Nephron (organoid): ENCODE results near the gene DLGAP1.

Source experiments
- H3K27ac Mint-ChIP-seq, 3 experiments: 2 replicates each; pipeline ENCODE4 v1.8.0; 2020; ENCODE audit warnings: mixed read lengths in 3 of 3, mild to moderate bottlenecking in 2 of 3, moderate library complexity in 1 of 3
- H3K27me3 Mint-ChIP-seq: 2 replicates; pipeline ENCODE4 v1.8.0; 2021; ENCODE audit warnings: low read depth, mild to moderate bottlenecking, moderate library complexity, mixed read lengths
- H3K36me3 Mint-ChIP-seq: 2 replicates; pipeline ENCODE4 v1.8.0; 2020; ENCODE audit warnings: low read depth, mixed read lengths
- H3K4me1 Mint-ChIP-seq: 2 replicates; pipeline ENCODE4 v1.8.0; 2020; ENCODE audit warnings: mixed read lengths
- H3K4me3 Mint-ChIP-seq, 3 experiments: 2 replicates each; pipeline ENCODE4 v1.8.0; 2020; ENCODE audit warnings: mild to moderate bottlenecking in 3 of 3, mixed read lengths in 3 of 3, moderate library complexity in 2 of 3
- H3K9me3 Mint-ChIP-seq: 2 replicates; pipeline ENCODE4 v1.8.0; 2020; ENCODE audit warnings: mixed read lengths
- TF ChIP-seq, protein P1 (sequence below), 3 experiments: fragments of 200-600 bp; sonication (generic); IDR thresholded peaks; one replicate each; pipeline ENCODE4 v1.5.0; 2021; ENCODE audit warnings: antibody characterized with exemption in 3 of 3; ENCODE audit not compliant: unreplicated experiment in 3 of 3

Gene DLGAP1

DNA sequence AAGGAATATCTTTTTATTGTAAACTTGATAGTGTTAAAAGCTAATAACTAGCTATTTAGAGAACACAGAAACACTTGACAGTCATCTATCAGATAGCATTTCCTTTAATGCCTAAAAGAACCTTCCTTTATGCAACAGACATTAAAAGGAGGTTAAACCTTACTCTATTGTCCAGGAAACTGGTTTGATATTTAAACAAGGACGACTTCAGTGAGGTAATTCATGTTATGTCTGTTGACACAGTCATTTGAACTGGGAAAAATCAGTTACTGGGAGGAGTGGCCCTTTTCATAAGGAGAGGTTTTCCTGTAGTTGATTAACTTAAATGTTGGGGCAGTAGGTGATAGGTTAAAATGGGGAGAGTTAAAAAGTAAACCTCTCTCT is 998.4 kb downstream of the DLGAP1 start:
- H3K4me3 Mint-ChIP-seq = peak overlapping the region; percentile 96 to 99 (median 99)
- peaks cover 60% of the 10 kb centered on the region for H3K36me3 Mint-ChIP-seq
- H3K4me1 Mint-ChIP-seq = peaks cover 60% of the 10 kb centered on the region
- H3K9me3 Mint-ChIP-seq = peaks cover 15% of the 10 kb centered on the region
- TF ChIP-seq, protein P1, sequence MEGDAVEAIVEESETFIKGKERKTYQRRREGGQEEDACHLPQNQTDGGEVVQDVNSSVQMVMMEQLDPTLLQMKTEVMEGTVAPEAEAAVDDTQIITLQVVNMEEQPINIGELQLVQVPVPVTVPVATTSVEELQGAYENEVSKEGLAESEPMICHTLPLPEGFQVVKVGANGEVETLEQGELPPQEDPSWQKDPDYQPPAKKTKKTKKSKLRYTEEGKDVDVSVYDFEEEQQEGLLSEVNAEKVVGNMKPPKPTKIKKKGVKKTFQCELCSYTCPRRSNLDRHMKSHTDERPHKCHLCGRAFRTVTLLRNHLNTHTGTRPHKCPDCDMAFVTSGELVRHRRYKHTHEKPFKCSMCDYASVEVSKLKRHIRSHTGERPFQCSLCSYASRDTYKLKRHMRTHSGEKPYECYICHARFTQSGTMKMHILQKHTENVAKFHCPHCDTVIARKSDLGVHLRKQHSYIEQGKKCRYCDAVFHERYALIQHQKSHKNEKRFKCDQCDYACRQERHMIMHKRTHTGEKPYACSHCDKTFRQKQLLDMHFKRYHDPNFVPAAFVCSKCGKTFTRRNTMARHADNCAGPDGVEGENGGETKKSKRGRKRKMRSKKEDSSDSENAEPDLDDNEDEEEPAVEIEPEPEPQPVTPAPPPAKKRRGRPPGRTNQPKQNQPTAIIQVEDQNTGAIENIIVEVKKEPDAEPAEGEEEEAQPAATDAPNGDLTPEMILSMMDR (IDR thresholded peaks at IDR 0.05; ENCODE audit: unreplicated experiment in 3 of 3) = no peak
- H3K27ac Mint-ChIP-seq = peak overlapping the region; percentile 99
- H3K27me3 Mint-ChIP-seq = no peaks in the 10 kb centered on the region

DNA sequence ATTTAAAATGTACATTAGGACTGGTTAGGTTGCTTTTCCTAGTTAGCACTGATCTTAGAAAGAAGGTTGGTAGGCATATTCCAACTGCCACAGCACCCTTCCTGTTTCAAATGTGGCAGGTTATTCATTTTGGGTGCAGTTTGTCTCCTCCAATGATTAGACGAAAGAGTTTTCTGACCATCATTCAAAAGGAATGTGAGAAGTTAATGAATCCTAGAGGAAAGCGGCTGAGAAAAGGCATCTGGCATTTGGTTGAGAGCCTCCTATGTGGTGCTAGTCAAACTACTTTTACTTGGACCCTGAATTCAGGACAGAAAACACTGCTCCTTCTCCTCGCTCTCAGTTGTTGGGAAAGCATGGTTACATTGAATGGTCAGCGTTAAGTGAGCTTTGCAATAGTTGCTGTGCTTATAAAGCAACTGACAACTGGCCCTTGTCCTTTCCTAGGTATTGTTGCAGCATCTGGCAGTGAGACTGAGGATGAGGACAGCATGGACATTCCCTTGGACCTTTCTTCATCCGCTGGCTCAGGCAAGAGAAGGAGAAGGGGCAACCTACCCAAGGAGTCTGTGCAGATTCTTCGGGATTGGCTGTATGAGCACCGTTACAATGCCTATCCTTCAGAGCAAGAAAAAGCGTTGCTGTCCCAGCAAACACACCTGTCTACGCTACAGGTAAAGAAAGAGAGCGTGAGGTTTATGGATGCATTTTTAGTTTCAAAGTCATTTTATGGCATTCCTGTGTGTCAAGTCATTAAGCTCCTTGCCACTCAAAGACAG is 999.0 kb downstream of the DLGAP1 start:
- Mint-ChIP-seq H3K4me3 (peak overlapping the region; percentile 96 to 99 (median 99)), H3K27ac (peak overlapping the region; percentile 99), H3K4me1 (peaks cover 60% of the 10 kb centered on the region), H3K27me3 (no peaks in the 10 kb centered on the region), H3K36me3 (peaks cover 54% of the 10 kb centered on the region), H3K9me3 (peaks cover 15% of the 10 kb centered on the region)
- TF ChIP-seq, protein P1 (IDR thresholded peaks at IDR 0.05; ENCODE audit: unreplicated experiment in 3 of 3) = no peak

DNA sequence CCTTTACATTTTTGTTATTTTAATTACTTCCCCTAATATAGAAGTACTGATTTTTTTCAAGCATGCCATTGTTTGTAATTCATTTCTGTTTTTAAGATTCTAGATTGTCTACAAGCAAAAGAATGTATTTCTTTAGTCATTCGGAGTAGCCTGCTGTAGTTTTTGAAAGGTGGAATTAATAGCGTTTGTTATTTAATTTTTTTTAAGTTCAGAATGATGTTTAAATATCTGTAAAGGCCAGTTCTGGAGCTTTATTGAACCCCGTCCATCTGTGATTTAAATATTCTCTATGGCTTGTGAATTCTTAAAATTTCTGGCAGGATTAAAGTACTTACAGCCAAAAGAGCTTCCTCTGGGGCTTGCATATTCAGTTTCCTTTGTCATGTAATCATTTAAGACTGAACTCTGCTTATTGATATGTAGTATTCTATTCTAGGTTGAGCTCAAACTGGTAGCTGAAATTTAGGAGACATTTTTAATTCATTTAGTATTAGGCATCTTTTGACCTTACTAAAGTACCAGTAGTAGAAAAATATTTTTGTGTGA is 999.9 kb downstream of the DLGAP1 start:
- H3K4me1 Mint-ChIP-seq = peaks cover 56% of the 10 kb centered on the region
- H3K4me3 Mint-ChIP-seq = peak overlapping the region; percentile 96 to 99 (median 99)
- H3K27me3 Mint-ChIP-seq = no peaks in the 10 kb centered on the region
- TF ChIP-seq, protein P1 (IDR thresholded peaks at IDR 0.05; ENCODE audit: unreplicated experiment in 3 of 3) = no peak
- peaks cover 10% of the 10 kb centered on the region for H3K9me3 Mint-ChIP-seq
- H3K36me3 Mint-ChIP-seq = peaks cover 45% of the 10 kb centered on the region
- peak overlapping the region; percentile 99 for H3K27ac Mint-ChIP-seq

DNA sequence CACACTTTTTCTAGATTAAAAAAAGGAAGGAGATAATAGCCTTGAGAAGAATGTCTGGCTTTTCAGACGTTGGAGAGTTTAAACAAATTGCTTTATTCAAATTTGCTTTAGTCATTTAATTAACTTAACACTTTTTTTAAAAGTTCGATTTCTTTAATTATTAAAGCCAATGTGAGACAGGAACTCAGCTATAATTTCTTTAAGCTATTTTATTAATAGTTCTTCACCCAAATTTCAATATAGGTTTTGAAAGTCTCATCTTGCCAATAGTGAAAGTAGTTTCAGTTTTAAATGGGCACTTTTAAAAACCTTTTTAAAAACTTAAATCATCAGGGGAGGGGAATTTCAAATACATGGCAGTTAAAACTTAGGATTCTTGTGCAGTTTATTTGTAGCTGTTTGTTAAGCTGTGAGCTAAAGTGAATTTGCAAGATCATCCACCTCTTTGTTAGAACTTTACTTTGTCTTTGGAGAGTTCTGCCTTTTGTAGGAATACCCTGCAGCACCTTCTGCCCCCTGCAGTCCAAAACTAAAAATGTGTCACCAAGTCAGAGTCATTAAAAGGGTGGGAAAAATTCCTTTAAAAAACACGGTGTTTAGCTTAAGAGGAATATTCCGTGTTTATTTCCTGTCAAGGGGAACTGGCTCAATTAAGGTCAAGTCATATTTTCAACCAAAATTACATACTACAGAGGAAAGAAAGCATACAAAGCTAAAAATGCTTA is 1000.6 kb downstream of the DLGAP1 start:
- Mint-ChIP-seq H3K27me3 (no peaks in the 10 kb centered on the region), H3K4me3 (peak overlapping the region; percentile 96 to 99 (median 99)), H3K36me3 (peaks cover 39% of the 10 kb centered on the region), H3K27ac (peak overlapping the region; percentile 99), H3K4me1 (peaks cover 56% of the 10 kb centered on the region), H3K9me3 (peaks cover 9% of the 10 kb centered on the region)
- TF ChIP-seq, protein P1 (IDR thresholded peaks at IDR 0.05; ENCODE audit: unreplicated experiment in 3 of 3) = peak; percentile 55 to 70 (median 61)

DNA sequence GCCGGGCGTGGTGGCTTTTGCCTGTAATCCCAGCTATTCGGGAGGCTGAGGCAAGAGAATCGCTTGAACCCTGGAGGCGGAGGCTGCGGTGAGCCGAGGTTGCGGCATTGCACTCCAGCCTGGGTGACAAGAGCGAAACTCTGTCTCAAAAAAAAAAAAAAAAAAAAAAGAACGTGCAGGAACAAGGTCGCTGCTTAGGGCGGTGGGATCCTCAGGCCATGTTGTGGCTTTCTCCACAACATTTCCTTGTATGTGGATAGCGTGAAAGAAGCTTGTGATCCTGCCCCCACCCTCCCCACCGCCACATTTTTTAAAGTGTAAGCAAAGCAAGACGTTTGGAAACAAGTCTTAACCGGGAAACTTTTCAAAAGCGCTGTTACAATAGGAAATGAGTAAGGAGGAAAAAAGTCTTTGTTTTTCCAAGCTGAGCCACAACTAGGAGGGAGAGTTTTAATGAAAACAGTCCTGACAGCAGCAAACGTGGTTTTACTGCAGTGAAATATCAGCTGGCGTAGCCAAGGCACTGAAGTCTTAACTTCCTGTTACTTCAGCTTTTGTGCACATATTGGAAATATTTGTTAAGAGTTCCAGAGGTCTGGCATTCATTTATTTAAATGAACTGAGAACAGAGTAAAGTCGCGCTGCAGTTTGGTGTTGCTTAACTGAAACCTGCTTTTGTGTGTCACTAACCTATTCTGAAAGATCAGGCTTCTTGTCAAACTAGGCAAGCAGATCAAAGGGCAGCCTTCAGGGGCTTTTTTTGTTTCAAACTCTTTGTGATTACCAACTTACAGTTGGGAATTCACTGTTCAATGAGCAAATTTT is 1001.4 kb downstream of the DLGAP1 start:
- peak overlapping the region; percentile 96 to 99 (median 99) for H3K4me3 Mint-ChIP-seq
- H3K27me3 Mint-ChIP-seq = no peaks in the 10 kb centered on the region
- TF ChIP-seq, protein P1 (IDR thresholded peaks at IDR 0.05; ENCODE audit: unreplicated experiment in 3 of 3) = no peak
- H3K4me1 Mint-ChIP-seq = peaks cover 54% of the 10 kb centered on the region
- peak overlapping the region; percentile 99 for H3K27ac Mint-ChIP-seq
- H3K9me3 Mint-ChIP-seq = peaks cover 1% of the 10 kb centered on the region
- peaks cover 31% of the 10 kb centered on the region for H3K36me3 Mint-ChIP-seq
